HL-60/S4 (cell line): ENCODE results near the gene ADARB2.

Experiments
- in situ Hi-C: fragments of 300-500 bp; cut with MboI; formaldehyde crosslinking; loops from 2 replicates; pipeline ENCODE4 v1.14.3; 2022; ENCODE audit warnings: low sequenced_read_pairs

ADARB2 gene

GRCh38 chr10:1598393-1599153 is 138.8 kb downstream of the ADARB2 start:
- in situ Hi-C loops = no loop called here

DNA sequence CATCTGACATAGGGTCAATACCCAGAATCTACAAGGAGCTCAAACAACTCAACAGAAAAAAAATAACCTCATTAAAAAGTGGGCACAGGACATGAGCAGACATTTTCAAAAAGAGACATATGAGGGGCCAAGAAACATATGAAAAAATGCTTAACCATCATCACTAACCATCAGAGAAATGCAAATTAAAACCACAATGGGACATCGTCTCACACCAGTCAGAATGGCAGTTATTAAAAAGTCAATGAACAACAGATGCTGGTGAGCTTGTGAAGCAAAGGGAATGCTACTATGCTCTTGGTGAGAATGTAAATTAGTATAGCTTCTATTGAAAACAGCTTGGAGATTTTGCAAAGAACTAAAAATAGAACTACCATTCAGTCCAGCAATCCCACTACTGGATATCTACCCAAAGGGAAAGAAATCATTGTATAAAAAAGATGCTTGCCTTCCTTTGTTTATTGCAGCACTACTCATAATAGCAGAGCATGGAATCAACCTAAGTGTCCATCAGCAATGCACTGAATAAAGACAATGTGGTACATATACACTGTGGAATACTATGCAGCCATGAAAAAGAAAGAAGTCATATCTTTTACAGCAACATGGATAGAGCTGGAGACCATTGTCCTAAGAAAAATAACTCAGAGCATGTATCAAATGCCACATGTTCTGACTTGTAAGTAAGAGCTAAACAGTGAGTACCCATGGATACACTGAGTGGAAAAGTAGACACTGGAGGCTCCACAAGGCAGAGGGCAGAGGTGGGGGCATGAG is 139.8 kb downstream of the ADARB2 start:
- in situ Hi-C loops = no loop called here

DNA sequence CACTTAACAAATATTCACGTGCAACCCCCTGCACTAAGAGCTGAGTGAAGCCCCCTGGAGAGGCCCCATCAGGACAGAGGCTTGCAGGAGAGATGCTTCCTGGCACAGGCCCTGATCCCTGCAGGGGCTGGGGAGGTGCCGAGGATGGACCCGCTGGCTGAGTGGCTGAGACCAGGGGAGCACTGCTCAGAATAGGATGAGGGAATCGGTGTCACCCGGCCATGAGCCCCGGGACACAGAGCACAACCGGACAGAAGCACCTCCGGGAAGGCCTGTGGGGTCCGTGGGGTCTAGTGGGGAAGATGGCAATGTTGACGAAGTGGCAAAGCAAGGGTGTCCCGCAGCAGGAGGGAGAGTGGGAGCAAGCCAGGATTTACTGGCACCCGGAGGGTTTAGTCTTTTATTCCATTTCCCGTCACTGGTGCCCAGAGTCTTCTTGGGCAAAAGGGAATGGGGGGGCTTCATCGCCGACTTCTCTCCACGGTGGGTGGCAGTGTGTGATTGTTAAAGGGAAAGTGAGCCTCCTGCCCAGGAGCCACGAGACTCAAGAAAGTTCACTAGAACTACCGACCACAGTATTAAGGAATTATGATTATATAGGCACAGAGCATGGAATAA is 140.7 kb downstream of the ADARB2 start:
- in situ Hi-C loops = no loop called here

- in situ Hi-C loops = no loop called here
Observed at GRCh38 chr10:1595726-1596125, 141.6 kb downstream of the ADARB2 start.

GRCh38 chr10:1595242-1595600 is 142.1 kb downstream of the ADARB2 start:
- in situ Hi-C loops = no loop called here

DNA sequence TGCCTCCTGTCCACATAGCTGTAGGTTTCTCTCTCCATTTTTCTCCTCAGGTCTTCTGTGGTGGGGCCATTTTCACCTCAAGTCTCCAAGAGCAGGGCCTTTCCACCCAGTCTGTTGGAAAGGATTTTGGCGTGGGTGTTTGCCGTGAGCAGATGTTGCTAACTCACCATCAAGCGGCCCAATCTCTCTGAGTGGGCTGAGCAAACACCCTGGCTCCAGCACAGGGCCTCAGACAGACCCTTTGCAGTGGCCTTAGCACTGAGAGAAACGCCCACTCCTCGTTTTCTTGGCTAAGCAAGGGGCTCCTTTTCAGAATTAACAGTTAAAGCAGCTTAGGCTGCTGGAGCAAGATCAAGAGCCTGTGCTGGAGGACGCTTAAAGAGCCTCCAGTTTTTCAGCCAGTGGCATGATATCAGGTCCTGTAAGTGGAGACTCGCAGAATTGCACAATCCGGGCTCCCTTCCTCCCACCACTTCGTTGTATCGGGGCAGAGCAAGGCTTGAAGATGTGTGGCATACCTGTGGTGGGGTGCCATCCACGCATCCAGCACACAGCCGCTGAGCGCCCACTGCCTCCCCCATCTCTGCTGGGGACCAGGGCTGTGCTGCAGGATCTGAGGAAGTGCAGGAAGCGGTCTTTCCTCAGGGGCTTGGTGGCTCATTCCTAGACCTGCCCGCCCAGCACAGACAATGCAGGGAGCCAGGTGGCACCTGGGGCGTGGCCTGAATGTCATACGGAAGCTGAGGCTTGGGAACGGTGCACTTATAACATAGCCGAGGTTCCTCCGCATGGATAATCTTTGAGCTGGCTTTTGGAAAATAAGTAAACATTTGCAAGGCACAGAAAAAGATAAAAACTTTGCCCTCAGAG is 142.7 kb downstream of the ADARB2 start:
- in situ Hi-C loops = no loop called here

- in situ Hi-C loops = no loop called here
Observed at GRCh38 chr10:1591742-1592141, 145.6 kb downstream of the ADARB2 start.

DNA sequence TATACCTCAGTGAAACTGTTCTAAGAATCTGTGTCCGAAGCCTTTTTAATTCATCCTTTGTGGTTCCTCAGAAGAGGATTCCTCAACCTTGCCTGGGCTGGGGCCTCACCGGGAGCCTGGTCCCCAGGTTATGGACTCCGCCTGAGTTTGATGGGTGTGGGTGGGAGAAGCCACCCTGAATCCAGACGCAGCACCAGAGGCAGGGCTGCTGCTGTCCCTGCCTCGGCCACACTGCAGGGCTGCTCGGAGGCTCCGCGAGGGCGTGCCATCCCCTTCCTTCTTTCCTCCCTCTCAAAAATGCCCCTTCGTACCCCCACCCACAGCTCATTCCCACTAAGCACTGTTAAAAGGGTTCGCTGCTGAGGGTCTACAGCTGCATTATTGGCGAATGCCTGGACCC is 146.3 kb downstream of the ADARB2 start:
- in situ Hi-C loops = no loop called here

DNA sequence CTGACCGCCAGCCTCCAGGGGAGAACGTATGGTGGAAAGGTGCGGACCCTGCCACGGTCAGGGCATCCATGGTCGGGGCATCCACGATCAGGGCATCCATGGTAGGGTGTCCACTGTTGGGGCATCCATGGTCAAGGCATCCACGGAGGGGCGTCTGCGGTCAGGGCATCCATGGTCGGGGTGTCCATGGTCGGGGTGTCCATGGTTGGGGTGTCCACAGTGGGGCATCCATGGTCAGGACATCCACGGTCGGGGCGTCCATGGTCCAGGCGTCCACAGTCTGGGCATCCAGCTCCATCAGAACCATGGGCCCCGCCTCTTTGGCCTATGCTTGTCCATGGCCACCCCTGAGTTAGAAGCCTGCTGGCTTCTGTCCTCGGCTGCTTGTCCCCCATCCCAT is 148.1 kb downstream of the ADARB2 start:
- in situ Hi-C loops = no loop called here

GRCh38 chr10:1582739-1583138 is 154.6 kb downstream of the ADARB2 start:
- in situ Hi-C loops = no loop called here

- in situ Hi-C loops = no loop called here
Observed at GRCh38 chr10:1581189-1581588, 156.1 kb downstream of the ADARB2 start.

GRCh38 chr10:1579671-1580070 is 157.7 kb downstream of the ADARB2 start:
- in situ Hi-C loops = no loop called here

DNA sequence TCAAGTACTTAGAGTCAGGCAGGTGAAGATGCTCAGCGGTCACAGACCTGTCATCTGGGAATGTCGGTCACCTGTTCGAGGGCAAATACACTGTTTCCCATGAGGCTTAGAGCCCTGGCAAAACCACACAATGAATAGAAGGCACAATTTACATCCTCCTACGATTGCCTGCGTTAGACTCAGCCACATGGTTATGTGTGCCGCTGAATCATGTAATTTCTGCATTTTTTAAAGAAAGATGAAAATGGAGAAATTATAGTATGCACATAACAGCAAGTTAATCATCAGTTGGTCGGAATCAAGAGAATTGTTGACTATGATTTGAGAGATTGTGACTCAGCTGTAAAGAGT is 158.2 kb downstream of the ADARB2 start:
- in situ Hi-C loops = no loop called here

DNA sequence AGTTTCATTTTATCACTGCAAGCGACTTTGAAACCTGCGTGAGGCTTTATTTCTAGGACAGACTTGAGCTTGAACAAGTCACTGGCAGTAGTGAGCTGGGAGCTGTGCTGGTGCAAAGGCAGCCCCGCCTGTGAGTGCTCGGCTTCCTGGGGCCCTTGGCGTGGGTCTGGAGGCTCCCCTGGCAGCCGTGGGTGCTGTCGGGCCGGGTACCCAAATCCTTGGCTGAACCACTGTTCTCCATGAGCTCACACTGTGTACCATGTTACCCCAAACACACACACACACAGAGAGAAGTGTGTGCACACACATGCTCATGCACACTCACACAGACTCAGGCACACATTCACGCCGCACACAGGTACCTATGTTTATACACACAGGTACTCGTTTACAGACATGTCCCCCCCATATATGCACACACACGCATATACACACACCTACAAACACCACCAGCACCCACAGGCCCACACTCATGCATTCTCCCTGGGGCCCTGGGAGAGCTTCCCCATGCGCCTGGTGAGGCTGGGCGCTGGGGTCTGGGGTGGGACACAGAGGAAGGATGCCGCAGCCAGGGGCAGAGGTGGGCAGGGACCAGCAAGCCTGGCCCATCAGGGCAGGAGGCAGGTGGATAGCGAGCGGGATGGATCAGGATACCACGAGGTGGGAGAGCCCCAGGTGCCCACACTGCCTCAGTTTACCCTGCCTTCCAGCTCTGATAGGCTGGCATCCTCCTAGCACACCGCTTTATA is 158.8 kb downstream of the ADARB2 start:
- in situ Hi-C loops = no loop called here

- in situ Hi-C loops = no loop called here
Observed at GRCh38 chr10:1577945-1578344, 159.4 kb downstream of the ADARB2 start.

DNA sequence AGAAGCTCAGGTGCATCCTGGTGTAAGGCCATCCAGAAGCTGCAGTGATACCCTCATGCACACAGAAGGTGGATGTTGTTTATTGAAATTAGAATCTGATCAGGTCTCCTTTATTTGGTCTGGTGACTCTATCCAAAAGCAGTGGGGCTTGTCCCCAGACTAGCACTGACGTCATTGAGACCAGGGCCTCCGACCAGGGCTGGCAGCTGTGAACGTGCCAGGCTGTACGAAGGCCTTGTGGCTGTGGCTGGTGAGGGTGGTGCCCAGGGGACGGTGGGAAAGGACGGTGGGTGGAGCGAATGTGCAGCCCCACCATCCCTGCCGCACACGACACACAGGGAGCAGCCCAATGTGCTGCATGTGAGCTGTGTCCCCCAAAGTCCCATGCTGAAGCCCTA is 160.0 kb downstream of the ADARB2 start:
- in situ Hi-C loops = no loop called here

- in situ Hi-C loops = no loop called here
Observed at GRCh38 chr10:1576467-1577372, 160.6 kb downstream of the ADARB2 start.

DNA sequence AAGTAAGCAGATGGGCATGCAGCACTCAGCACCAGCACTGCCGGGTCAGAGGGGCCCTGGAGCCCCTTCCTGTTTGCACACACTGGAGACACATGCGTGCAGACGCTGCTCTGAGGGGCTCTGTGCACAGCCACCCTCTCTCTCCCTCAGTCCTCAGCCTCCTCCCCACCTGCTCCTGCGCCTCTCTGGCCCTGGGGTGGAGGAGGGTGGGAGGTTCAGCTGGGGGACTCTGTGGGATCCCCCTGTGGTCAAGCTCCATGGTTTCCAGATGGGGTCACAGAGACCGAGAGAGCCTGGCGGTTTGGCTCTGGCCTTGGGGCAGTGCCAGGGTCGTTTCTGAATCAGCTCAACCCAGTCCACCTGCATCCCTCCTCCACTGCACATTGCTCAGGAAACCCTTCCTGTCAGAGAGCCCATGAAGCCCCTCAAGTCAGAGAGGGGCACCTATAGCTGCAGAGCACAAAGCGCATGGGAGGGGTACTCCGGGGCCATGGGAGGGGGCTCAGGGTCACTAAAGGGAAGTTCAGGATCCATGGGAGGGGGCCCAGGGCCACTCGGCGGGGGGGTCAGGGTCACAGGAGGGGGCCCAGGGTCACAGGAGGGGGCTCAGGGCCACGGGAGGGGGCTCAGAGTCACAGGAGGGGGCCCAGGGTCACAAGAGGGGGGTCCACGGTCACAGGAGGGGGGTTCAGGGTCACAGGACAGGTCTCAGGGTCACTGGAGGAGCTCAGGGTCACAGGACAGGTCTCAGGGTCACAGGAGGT is 161.7 kb downstream of the ADARB2 start:
- in situ Hi-C loops = no loop called here

- in situ Hi-C loops = no loop called here
Observed at GRCh38 chr10:1574719-1575118, 162.6 kb downstream of the ADARB2 start.
